GM12892 (cell line): ENCODE data around the gene ZDHHC11B.

Experiments used
- POLR2A ChIP-seq: IDR thresholded peaks from 2 replicates; pipeline ENCODE4 v1.6.1; 2011; ENCODE audit warnings: low read depth, low read length, control low read depth
- TAF1 ChIP-seq: IDR thresholded peaks from 2 replicates; pipeline ENCODE4 v1.6.1; 2011; ENCODE audit warnings: low read depth, mild to moderate bottlenecking, control low read depth, low read length, borderline replicate concordance

GRCh38 chr5:746258-746761 lies 38.2 kb downstream of the ZDHHC11B start:
- TF ChIP-seq POLR2A = no peak
- no peak for TF ChIP-seq TAF1
